Hepatocyte (in vitro differentiated cells): ENCODE data around the gene RBM12. TPM values are rescaled to one million over a fixed set of nuclear protein-coding genes. Genes with fewer than 3 reads are reported as not detected.

ENCODE experiments used
- DNase-seq: peaks from one replicate; pipeline ENCODE4 v3.0.0-alpha.2; 2016; ENCODE audit warnings: low spot score
- H2AFZ ChIP-seq: fragments of 200-600 bp; sonication (generic); 2 replicates; pipeline ENCODE4 v1.6.0; 2016; ENCODE audit warnings: antibody characterized with exemption, mild to moderate bottlenecking
- H3K27ac ChIP-seq: fragments of 200-600 bp; sonication (generic); 2 replicates; pipeline ENCODE4 v1.5.1; 2016; ENCODE audit warnings: mild to moderate bottlenecking
- H3K27me3 ChIP-seq: fragments of 200-600 bp; sonication (generic); 2 replicates; pipeline ENCODE4 v1.6.1; 2016
- H3K36me3 ChIP-seq: fragments of 200-600 bp; sonication (generic); replicated peaks from 2 replicates; pipeline ENCODE4 v1.5.1; 2016; ENCODE audit warnings: low read depth; ENCODE audit not compliant: insufficient read depth
- H3K4me1 ChIP-seq: fragments of 200-600 bp; sonication (generic); 2 replicates; pipeline ENCODE4 v1.5.1; 2016; ENCODE audit warnings: mild to moderate bottlenecking, moderate library complexity; ENCODE audit not compliant: insufficient read depth
- H3K4me2 ChIP-seq: fragments of 200-600 bp; sonication (generic); 2 replicates; pipeline ENCODE4 v1.6.0; 2016
- H3K4me3 ChIP-seq: fragments of 200-600 bp; sonication (generic); 2 replicates; pipeline ENCODE4 v1.5.1; 2016; ENCODE audit warnings: mild to moderate bottlenecking
- H3K79me2 ChIP-seq: fragments of 200-600 bp; sonication (generic); 2 replicates; pipeline ENCODE4 v1.6.0; 2017; ENCODE audit warnings: mild to moderate bottlenecking
- H3K9me2 ChIP-seq: fragments of 200-600 bp; sonication (generic); replicated peaks from 2 replicates; pipeline ENCODE4 v1.6.0; 2017; ENCODE audit warnings: mild to moderate bottlenecking; ENCODE audit not compliant: insufficient read depth
- H3K9me3 ChIP-seq: fragments of 200-600 bp; sonication (generic); 2 replicates; pipeline ENCODE4 v1.5.1; 2016; ENCODE audit warnings: low read depth, mild to moderate bottlenecking
- H4K20me1 ChIP-seq: fragments of 200-600 bp; sonication (generic); 2 replicates; pipeline ENCODE4 v1.6.0; 2016; ENCODE audit warnings: mild to moderate bottlenecking; ENCODE audit not compliant: insufficient read depth, poor library complexity, severe bottlenecking
- CTCF ChIP-seq: fragments of 200-600 bp; sonication (generic); IDR thresholded peaks from 2 replicates; pipeline ENCODE4 v1.5.1; 2016; ENCODE audit warnings: antibody characterized with exemption, mild to moderate bottlenecking; ENCODE audit not compliant: poor library complexity
- EZH2 ChIP-seq: fragments of 200-600 bp; sonication (generic); IDR thresholded peaks from 2 replicates; pipeline ENCODE4 v1.6.1; 2016; ENCODE audit warnings: antibody characterized with exemption, mild to moderate bottlenecking, borderline replicate concordance
- EZH2phosphoT487 ChIP-seq: fragments of 200-600 bp; sonication (generic); IDR thresholded peaks from one replicate; pipeline ENCODE4 v1.6.1; 2018; ENCODE audit warnings: antibody characterized with exemption, mild to moderate bottlenecking, low read depth, moderate library complexity; ENCODE audit not compliant: unreplicated experiment, severe bottlenecking
- WGBS: methylation state at CpG from one replicate; pipeline ENCODE4 v1.1.6; 2016; ENCODE audit warnings: low lambda C conversion rate; ENCODE audit errors: missing lambda C conversion rate; 5-methylcytosine and 5-hydroxymethylcytosine counted together
- polyA plus RNA-seq: library from polyadenylated mRNA; unstranded; fragments of >200 nt; fragmentation: Nextera tagmentation; extraction: Ambion mirVana; gene quantifications from 2 replicates; pipeline ENCODE4 v1.2.1, GENCODE V29; 2016
- total RNA-seq: library from RNA; depleted of rRNA; stranded (reverse); fragments of >200 nt; gene quantifications from 2 replicates; pipeline ENCODE4 v1.2.3, GENCODE V29; 2014

Gene RBM12
- total and polyA plus RNA-seq, 2 experiments from 2014 or later: 22.5 to 57.3 TPM

- H3K9me3 ChIP-seq: no peaks in the 10 kb centered on the region
- peaks cover 30% of the 10 kb centered on the region for H3K4me1 ChIP-seq
- WGBS: 79% methylated on average over 2 of the region's 2 CpGs
- peaks cover 78% of the 10 kb centered on the region for H4K20me1 ChIP-seq
- no peaks in the 10 kb centered on the region for H3K36me3 ChIP-seq
- H3K9me2 ChIP-seq: no peaks in the 10 kb centered on the region
- TF ChIP-seq CTCF (no peak), EZH2phosphoT487 (no peak), EZH2 (no peak)
- peak overlapping the region; percentile 97 for H3K4me2 ChIP-seq
- peak overlapping the region; percentile 2 for H3K27ac ChIP-seq
- peaks cover 86% of the 10 kb centered on the region for H3K79me2 ChIP-seq
- H3K27me3 ChIP-seq: no peaks in the 10 kb centered on the region
- H3K4me3 ChIP-seq: no peak overlapping the region
- no peak overlapping the region for H2AFZ ChIP-seq
- no peak for DNase-seq
These were observed 3.6 kb downstream of the RBM12 start for GRCh38 chr20:35661053-35661452.

- Histone ChIP-seq H3K79me2 (peaks cover 93% of the 10 kb centered on the region), H3K36me3 (no peaks in the 10 kb centered on the region), H3K4me1 (peaks cover 30% of the 10 kb centered on the region), H3K4me3 (no peak overlapping the region), H3K4me2 (peak overlapping the region; percentile 97), H3K9me3 (no peaks in the 10 kb centered on the region), H3K27me3 (no peaks in the 10 kb centered on the region), H4K20me1 (peaks cover 85% of the 10 kb centered on the region), H3K9me2 (no peaks in the 10 kb centered on the region), H3K27ac (peak overlapping the region; percentile 2), H2AFZ (no peak overlapping the region)
- TF ChIP-seq EZH2 (no peak), EZH2phosphoT487 (no peak), CTCF (no peak)
- 96% methylated on average over 10 of the region's 10 CpGs for WGBS
- DNase-seq: no peak
These were observed 4.4 kb downstream of the RBM12 start for GRCh38 chr20:35660122-35660937.

- Histone ChIP-seq H3K9me2 (no peaks in the 10 kb centered on the region), H3K79me2 (peaks cover 100% of the 10 kb centered on the region), H3K36me3 (no peaks in the 10 kb centered on the region), H3K27me3 (no peaks in the 10 kb centered on the region), H3K4me2 (no peak overlapping the region), H3K9me3 (no peaks in the 10 kb centered on the region), H2AFZ (no peak overlapping the region), H4K20me1 (peaks cover 100% of the 10 kb centered on the region), H3K4me1 (peaks cover 30% of the 10 kb centered on the region), H3K4me3 (no peak overlapping the region), H3K27ac (no peak overlapping the region)
- DNase-seq: no peak
- TF ChIP-seq EZH2 (no peak), EZH2phosphoT487 (no peak), CTCF (no peak)
- WGBS: 55% methylated on average over 1 of the region's 1 CpG
These were observed 7.4 kb downstream of the RBM12 start for GRCh38 chr20:35657271-35657670.
